ENCODE data around the gene CAPS.
"Not testable (repeated sequence)": the region's sequence is repeated elsewhere in the genome, so short reads cannot be mapped to it uniquely, and the experiment has no call there.

The CAPS gene

GRCh38 chr19:5883157-5883873, 30.7 kb upstream of the CAPS start:
- not testable (repeated sequence) for H3K36me3 Mint-ChIP-seq (ENCODE audit: low read depth); H3K9me3 Mint-ChIP-seq; H3K4me3 Mint-ChIP-seq; H3K27ac Mint-ChIP-seq; H3K4me1 Mint-ChIP-seq (ENCODE audit: low read depth)
- peaks cover 19% of the 10 kb centered on the region for H3K27me3 Mint-ChIP-seq

- not testable (repeated sequence) for H3K9me3 Mint-ChIP-seq; H3K4me1 Mint-ChIP-seq (ENCODE audit: low read depth); H3K36me3 Mint-ChIP-seq (ENCODE audit: low read depth); H3K27ac Mint-ChIP-seq; H3K4me3 Mint-ChIP-seq
- peaks cover 19% of the 10 kb centered on the region for H3K27me3 Mint-ChIP-seq
These were observed 29.8 kb upstream of the CAPS start for GRCh38 chr19:5884065-5884811.

- Mint-ChIP-seq H3K4me3 (no peak overlapping the region), H3K9me3 (no peaks in the 10 kb centered on the region), H3K4me1 (ENCODE audit: low read depth) (peaks cover 4% of the 10 kb centered on the region), H3K27ac (no peak overlapping the region), H3K27me3 (peaks cover 10% of the 10 kb centered on the region), H3K36me3 (ENCODE audit: low read depth) (no peaks in the 10 kb centered on the region)
These were observed 24.6 kb upstream of the CAPS start for GRCh38 chr19:5889288-5889971.

- H3K4me3 Mint-ChIP-seq: no peak overlapping the region
- peaks cover 4% of the 10 kb centered on the region for H3K4me1 Mint-ChIP-seq (ENCODE audit: low read depth)
- H3K9me3 Mint-ChIP-seq: no peaks in the 10 kb centered on the region
- H3K27ac Mint-ChIP-seq: no peak overlapping the region
- H3K36me3 Mint-ChIP-seq (ENCODE audit: low read depth): no peaks in the 10 kb centered on the region
- H3K27me3 Mint-ChIP-seq: peaks cover 10% of the 10 kb centered on the region
These were observed 24.0 kb upstream of the CAPS start for GRCh38 chr19:5890099-5890498.

- no peaks in the 10 kb centered on the region for H3K36me3 Mint-ChIP-seq (ENCODE audit: low read depth)
These were observed 22.5 kb upstream of the CAPS start for GRCh38 chr19:5891572-5891937.

GRCh38 chr19:5891938-5892771, 21.9 kb upstream of the CAPS start:
- H3K27ac Mint-ChIP-seq: no peak overlapping the region
- no peak overlapping the region for H3K4me3 Mint-ChIP-seq
- no peaks in the 10 kb centered on the region for H3K36me3 Mint-ChIP-seq (ENCODE audit: low read depth)
- H3K9me3 Mint-ChIP-seq: no peaks in the 10 kb centered on the region
- peaks cover 4% of the 10 kb centered on the region for H3K4me1 Mint-ChIP-seq (ENCODE audit: low read depth)
- H3K27me3 Mint-ChIP-seq: peaks cover 5% of the 10 kb centered on the region

More at GRCh38 chr19:5891572-5891937, 22.5 kb upstream of the CAPS start:
- H3K9me3 Mint-ChIP-seq: no peaks in the 10 kb centered on the region
- H3K4me3 Mint-ChIP-seq: no peak overlapping the region
- no peak overlapping the region for H3K27ac Mint-ChIP-seq
- peaks cover 5% of the 10 kb centered on the region for H3K27me3 Mint-ChIP-seq
- H3K4me1 Mint-ChIP-seq (ENCODE audit: low read depth): peaks cover 4% of the 10 kb centered on the region

- Mint-ChIP-seq H3K27ac (no peak overlapping the region), H3K27me3 (peaks cover 5% of the 10 kb centered on the region)
These were observed 21.2 kb upstream of the CAPS start for GRCh38 chr19:5892772-5893275.

GRCh38 chr19:5893296-5893903, 20.7 kb upstream of the CAPS start:
- H3K4me1 Mint-ChIP-seq (ENCODE audit: low read depth): peaks cover 4% of the 10 kb centered on the region
- H3K4me3 Mint-ChIP-seq: no peak overlapping the region
- H3K27me3 Mint-ChIP-seq: peaks cover 5% of the 10 kb centered on the region
- H3K27ac Mint-ChIP-seq: no peak overlapping the region
- H3K36me3 Mint-ChIP-seq (ENCODE audit: low read depth): no peaks in the 10 kb centered on the region
- H3K9me3 Mint-ChIP-seq: no peaks in the 10 kb centered on the region

More at GRCh38 chr19:5892772-5893275, 21.2 kb upstream of the CAPS start:
- no peaks in the 10 kb centered on the region for H3K9me3 Mint-ChIP-seq
- H3K36me3 Mint-ChIP-seq (ENCODE audit: low read depth): no peaks in the 10 kb centered on the region
- no peak overlapping the region for H3K4me3 Mint-ChIP-seq
- peaks cover 4% of the 10 kb centered on the region for H3K4me1 Mint-ChIP-seq (ENCODE audit: low read depth)

- Mint-ChIP-seq H3K36me3 (ENCODE audit: low read depth) (no peaks in the 10 kb centered on the region), H3K4me1 (ENCODE audit: low read depth) (peaks cover 4% of the 10 kb centered on the region), H3K27ac (no peak overlapping the region), H3K9me3 (no peaks in the 10 kb centered on the region), H3K4me3 (no peak overlapping the region), H3K27me3 (peaks cover 5% of the 10 kb centered on the region)
These were observed 19.9 kb upstream of the CAPS start for GRCh38 chr19:5893907-5894703.

GRCh38 chr19:5894704-5895349, 19.2 kb upstream of the CAPS start:
- no peaks in the 10 kb centered on the region for H3K9me3 Mint-ChIP-seq
- H3K27ac Mint-ChIP-seq: no peak overlapping the region
- peaks cover 5% of the 10 kb centered on the region for H3K27me3 Mint-ChIP-seq
- peaks cover 4% of the 10 kb centered on the region for H3K4me1 Mint-ChIP-seq (ENCODE audit: low read depth)
- H3K36me3 Mint-ChIP-seq (ENCODE audit: low read depth): peaks cover under 1% of the 10 kb centered on the region
- no peak overlapping the region for H3K4me3 Mint-ChIP-seq

GRCh38 chr19:5895409-5895808, 18.6 kb upstream of the CAPS start:
- peaks cover 6% of the 10 kb centered on the region for H3K36me3 Mint-ChIP-seq (ENCODE audit: low read depth)
- H3K9me3 Mint-ChIP-seq: no peaks in the 10 kb centered on the region
- H3K27me3 Mint-ChIP-seq: peaks cover 5% of the 10 kb centered on the region
- no peak overlapping the region for H3K27ac Mint-ChIP-seq
- H3K4me1 Mint-ChIP-seq (ENCODE audit: low read depth): peaks cover 9% of the 10 kb centered on the region
- no peak overlapping the region for H3K4me3 Mint-ChIP-seq

- H3K27ac Mint-ChIP-seq: no peak overlapping the region
- H3K9me3 Mint-ChIP-seq: no peaks in the 10 kb centered on the region
- H3K4me3 Mint-ChIP-seq: no peak overlapping the region
- peaks cover 9% of the 10 kb centered on the region for H3K4me1 Mint-ChIP-seq (ENCODE audit: low read depth)
- H3K36me3 Mint-ChIP-seq (ENCODE audit: low read depth): peaks cover 7% of the 10 kb centered on the region
- H3K27me3 Mint-ChIP-seq: peaks cover 1% of the 10 kb centered on the region
These were observed 18.2 kb upstream of the CAPS start for GRCh38 chr19:5895890-5896289.

GRCh38 chr19:5896365-5897076, 17.5 kb upstream of the CAPS start:
- Mint-ChIP-seq H3K9me3 (no peaks in the 10 kb centered on the region), H3K27me3 (no peaks in the 10 kb centered on the region), H3K36me3 (ENCODE audit: low read depth) (peaks cover 13% of the 10 kb centered on the region), H3K27ac (no peak overlapping the region), H3K4me1 (ENCODE audit: low read depth) (peaks cover 16% of the 10 kb centered on the region), H3K4me3 (no peak overlapping the region)
